Measurements from ENCODE around the gene KPNA2.
"Not testable (repeated sequence)": the region's sequence is repeated elsewhere in the genome, so short reads cannot be mapped to it uniquely, and the experiment has no call there.

- TF ChIP-seq, protein P1, sequence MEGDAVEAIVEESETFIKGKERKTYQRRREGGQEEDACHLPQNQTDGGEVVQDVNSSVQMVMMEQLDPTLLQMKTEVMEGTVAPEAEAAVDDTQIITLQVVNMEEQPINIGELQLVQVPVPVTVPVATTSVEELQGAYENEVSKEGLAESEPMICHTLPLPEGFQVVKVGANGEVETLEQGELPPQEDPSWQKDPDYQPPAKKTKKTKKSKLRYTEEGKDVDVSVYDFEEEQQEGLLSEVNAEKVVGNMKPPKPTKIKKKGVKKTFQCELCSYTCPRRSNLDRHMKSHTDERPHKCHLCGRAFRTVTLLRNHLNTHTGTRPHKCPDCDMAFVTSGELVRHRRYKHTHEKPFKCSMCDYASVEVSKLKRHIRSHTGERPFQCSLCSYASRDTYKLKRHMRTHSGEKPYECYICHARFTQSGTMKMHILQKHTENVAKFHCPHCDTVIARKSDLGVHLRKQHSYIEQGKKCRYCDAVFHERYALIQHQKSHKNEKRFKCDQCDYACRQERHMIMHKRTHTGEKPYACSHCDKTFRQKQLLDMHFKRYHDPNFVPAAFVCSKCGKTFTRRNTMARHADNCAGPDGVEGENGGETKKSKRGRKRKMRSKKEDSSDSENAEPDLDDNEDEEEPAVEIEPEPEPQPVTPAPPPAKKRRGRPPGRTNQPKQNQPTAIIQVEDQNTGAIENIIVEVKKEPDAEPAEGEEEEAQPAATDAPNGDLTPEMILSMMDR (conservative IDR thresholded peaks at IDR 0.05; ENCODE audit: low read depth, low read length), result not testable (repeated sequence)
- TF ChIP-seq EZH2 (IDR thresholded peaks at IDR 0.05; ENCODE audit: borderline replicate concordance, low read depth, low read length, poor library complexity, severe bottlenecking), result not testable (repeated sequence)
Measured at GRCh38 chr17:68077498-68077897, 42.0 kb downstream of the KPNA2 start.
